Kidney epithelial cell (primary cell): Measurements from ENCODE around the gene OIT3. TPM values are rescaled to one million over a fixed set of nuclear protein-coding genes. Genes with fewer than 3 reads are reported as not detected.
"Not testable (repeated sequence)": the region's sequence is repeated elsewhere in the genome, so short reads cannot be mapped to it uniquely, and the experiment has no call there.

ENCODE experiments used
- DNase-seq: peaks from one replicate; pipeline ENCODE4 v3.0.0-alpha.2; 2010; ENCODE audit warnings: low read depth
- H3K27me3 ChIP-seq: 2 replicates; pipeline ENCODE4 v1.6.0; 2011; ENCODE audit warnings: low read length; ENCODE audit not compliant: control insufficient read depth, insufficient read depth
- H3K36me3 ChIP-seq: 2 replicates; pipeline ENCODE4 v1.5.1; 2011; ENCODE audit warnings: low read length; ENCODE audit not compliant: control insufficient read depth, insufficient read depth
- H3K4me3 ChIP-seq: 2 replicates; pipeline ENCODE4 v1.5.1; 2011; ENCODE audit warnings: low read depth, mild to moderate bottlenecking, control low read depth, low read length
- total RNA-seq: library from RNA; depleted of rRNA; stranded (reverse); fragments of >200 nt; gene quantifications from 2 replicates; pipeline ENCODE4 v1.2.3, GENCODE V29; 2015
- TF ChIP-seq, protein P1 (sequence below): IDR thresholded peaks from 2 replicates; pipeline ENCODE4 v1.5.1; 2011; ENCODE audit warnings: mild to moderate bottlenecking, moderate library complexity, low read length, control low read depth, inconsistent platforms; ENCODE audit not compliant: insufficient read depth, poor library complexity, severe bottlenecking

OIT3 gene
- total RNA-seq, 1 donor from 2014 or later, result not detected

DNA sequence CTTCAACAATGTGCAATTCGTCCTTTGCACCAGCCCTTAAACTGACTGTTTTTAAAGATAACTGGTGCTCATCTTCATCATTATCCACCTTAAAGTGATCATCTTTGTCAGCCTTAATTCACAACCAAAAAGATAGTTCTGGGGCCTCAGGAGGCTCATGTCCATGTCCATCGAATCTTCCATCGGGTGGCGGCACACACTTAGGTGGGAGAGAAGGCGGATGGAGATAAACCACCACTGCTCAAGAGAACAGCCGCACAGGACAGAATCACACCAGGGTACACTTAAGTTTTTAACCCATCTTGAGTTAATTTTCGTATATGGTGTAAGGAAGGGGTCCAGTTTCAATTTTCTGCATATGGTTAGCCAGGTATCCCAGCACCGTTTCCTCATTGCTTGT, 24.8 kb downstream of the OIT3 start:
- H3K4me3 ChIP-seq, result no peak overlapping the region
- TF ChIP-seq, protein P1, sequence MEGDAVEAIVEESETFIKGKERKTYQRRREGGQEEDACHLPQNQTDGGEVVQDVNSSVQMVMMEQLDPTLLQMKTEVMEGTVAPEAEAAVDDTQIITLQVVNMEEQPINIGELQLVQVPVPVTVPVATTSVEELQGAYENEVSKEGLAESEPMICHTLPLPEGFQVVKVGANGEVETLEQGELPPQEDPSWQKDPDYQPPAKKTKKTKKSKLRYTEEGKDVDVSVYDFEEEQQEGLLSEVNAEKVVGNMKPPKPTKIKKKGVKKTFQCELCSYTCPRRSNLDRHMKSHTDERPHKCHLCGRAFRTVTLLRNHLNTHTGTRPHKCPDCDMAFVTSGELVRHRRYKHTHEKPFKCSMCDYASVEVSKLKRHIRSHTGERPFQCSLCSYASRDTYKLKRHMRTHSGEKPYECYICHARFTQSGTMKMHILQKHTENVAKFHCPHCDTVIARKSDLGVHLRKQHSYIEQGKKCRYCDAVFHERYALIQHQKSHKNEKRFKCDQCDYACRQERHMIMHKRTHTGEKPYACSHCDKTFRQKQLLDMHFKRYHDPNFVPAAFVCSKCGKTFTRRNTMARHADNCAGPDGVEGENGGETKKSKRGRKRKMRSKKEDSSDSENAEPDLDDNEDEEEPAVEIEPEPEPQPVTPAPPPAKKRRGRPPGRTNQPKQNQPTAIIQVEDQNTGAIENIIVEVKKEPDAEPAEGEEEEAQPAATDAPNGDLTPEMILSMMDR, result no peak
- H3K27me3 ChIP-seq, result no peaks in the 10 kb centered on the region
- no peaks in the 10 kb centered on the region for H3K36me3 ChIP-seq
- DNase-seq, result no peak

GRCh38 chr10:72921147-72921683, 27.7 kb downstream of the OIT3 start:
- H3K27me3 ChIP-seq, DNase-seq, H3K36me3 ChIP-seq, H3K4me3 ChIP-seq: not testable (repeated sequence)

- H3K4me3 ChIP-seq, result no peak overlapping the region
- H3K36me3 ChIP-seq, result no peaks in the 10 kb centered on the region
- TF ChIP-seq, protein P1, result no peak
- no peak for DNase-seq
- H3K27me3 ChIP-seq, result no peaks in the 10 kb centered on the region
These were observed 30.8 kb downstream of the OIT3 start for GRCh38 chr10:72924351-72924750.

- Histone ChIP-seq H3K36me3 (no peaks in the 10 kb centered on the region), H3K4me3 (no peak overlapping the region), H3K27me3 (no peaks in the 10 kb centered on the region)
- TF ChIP-seq, protein P1, result no peak
- DNase-seq, result no peak
These were observed 32.5 kb downstream of the OIT3 start for GRCh38 chr10:72925951-72926465.

- Histone ChIP-seq H3K4me3 (no peak overlapping the region), H3K36me3 (no peaks in the 10 kb centered on the region), H3K27me3 (no peaks in the 10 kb centered on the region)
- DNase-seq, result no peak
- TF ChIP-seq, protein P1, result no peak
These were observed 33.9 kb downstream of the OIT3 start for GRCh38 chr10:72927485-72927884.

GRCh38 chr10:72928798-72929197, 35.3 kb downstream of the OIT3 start:
- TF ChIP-seq, protein P1, result no peak
- Histone ChIP-seq H3K4me3 (no peak overlapping the region), H3K27me3 (no peaks in the 10 kb centered on the region), H3K36me3 (no peaks in the 10 kb centered on the region)
- DNase-seq, result no peak
